GM20431 (cell line): ENCODE results near the gene BCHE.

ENCODE experiments used
- in situ Hi-C: fragments of 300-500 bp; cut with MseI, MboI; formaldehyde crosslinking; loops from one replicate; pipeline ENCODE4 v1.15.0; 2020; ENCODE audit warnings: low sequenced_read_pairs; ENCODE audit not compliant: unreplicated experiment

The BCHE gene

GRCh38 chr3:165755571-165755970 lies 81.7 kb downstream of the BCHE start:
- in situ Hi-C loops: no loop called here

- in situ Hi-C loops: no loop called here
Measured at GRCh38 chr3:165754219-165755007, 82.8 kb downstream of the BCHE start.

GRCh38 chr3:165753560-165753959 lies 83.7 kb downstream of the BCHE start:
- in situ Hi-C loops: no loop called here

GRCh38 chr3:165751637-165752036 lies 85.6 kb downstream of the BCHE start:
- in situ Hi-C loops: no loop called here

GRCh38 chr3:165749821-165750220 lies 87.4 kb downstream of the BCHE start:
- in situ Hi-C loops: no loop called here

- in situ Hi-C loops: no loop called here
Measured at GRCh38 chr3:165749241-165749640, 88.0 kb downstream of the BCHE start.

GRCh38 chr3:165748094-165748493 lies 89.1 kb downstream of the BCHE start:
- in situ Hi-C loops: no loop called here

- in situ Hi-C loops: no loop called here
Measured at GRCh38 chr3:165746874-165747273, 90.3 kb downstream of the BCHE start.

- in situ Hi-C loops: no loop called here
Measured at GRCh38 chr3:165744025-165744424, 93.2 kb downstream of the BCHE start.

- in situ Hi-C loops: no loop called here
Measured at GRCh38 chr3:165742351-165742750, 94.9 kb downstream of the BCHE start.

- in situ Hi-C loops: no loop called here
Measured at GRCh38 chr3:165729756-165730155, 107.5 kb downstream of the BCHE start.

GRCh38 chr3:165728924-165729323 lies 108.3 kb downstream of the BCHE start:
- in situ Hi-C loops: no loop called here

GRCh38 chr3:165725296-165725695 lies 111.9 kb downstream of the BCHE start:
- in situ Hi-C loops: no loop called here
